ENCODE measurements around the gene ZNF414.

ZNF414 gene

DNA sequence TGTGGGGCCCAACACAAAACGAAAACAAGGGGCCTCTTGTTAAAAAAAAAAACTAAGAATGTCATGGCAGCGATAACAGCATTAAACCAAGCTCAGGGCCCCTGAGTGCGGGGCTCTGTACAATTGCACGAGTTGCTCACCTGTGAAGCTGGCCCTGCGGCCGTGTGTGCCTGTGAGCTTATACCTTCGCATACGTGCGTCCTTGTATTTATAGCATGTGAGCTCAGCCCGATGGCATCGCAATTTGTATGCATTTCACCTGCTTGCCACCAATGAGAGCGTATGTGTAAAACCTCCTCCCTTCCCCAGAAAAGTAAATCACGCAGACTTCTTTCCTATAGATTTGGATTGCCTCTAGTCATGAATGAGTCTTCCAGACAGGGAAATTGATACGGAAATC is 52.1 kb downstream of the ZNF414 start:
- DNase-seq: no peak

DNA sequence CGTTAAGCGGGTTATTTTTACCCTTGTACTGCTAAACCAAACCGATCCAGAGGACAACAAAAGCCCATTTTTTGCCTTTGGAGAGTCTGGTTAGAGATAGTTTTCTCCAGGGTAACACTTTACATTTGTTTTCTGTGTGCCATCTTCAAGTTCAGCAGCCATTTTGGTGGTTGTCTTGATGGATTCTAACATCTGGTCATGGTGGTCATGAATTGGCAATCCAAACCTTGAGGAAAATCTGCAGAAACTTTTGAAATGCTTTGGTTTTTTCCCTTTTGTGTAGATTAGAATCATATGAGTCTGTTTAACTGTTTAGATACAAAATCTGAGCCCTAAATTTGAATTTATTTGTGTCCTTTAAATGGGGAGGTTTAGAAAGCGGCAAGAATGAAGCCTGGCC is 52.6 kb downstream of the ZNF414 start:
- no peak for DNase-seq

DNA sequence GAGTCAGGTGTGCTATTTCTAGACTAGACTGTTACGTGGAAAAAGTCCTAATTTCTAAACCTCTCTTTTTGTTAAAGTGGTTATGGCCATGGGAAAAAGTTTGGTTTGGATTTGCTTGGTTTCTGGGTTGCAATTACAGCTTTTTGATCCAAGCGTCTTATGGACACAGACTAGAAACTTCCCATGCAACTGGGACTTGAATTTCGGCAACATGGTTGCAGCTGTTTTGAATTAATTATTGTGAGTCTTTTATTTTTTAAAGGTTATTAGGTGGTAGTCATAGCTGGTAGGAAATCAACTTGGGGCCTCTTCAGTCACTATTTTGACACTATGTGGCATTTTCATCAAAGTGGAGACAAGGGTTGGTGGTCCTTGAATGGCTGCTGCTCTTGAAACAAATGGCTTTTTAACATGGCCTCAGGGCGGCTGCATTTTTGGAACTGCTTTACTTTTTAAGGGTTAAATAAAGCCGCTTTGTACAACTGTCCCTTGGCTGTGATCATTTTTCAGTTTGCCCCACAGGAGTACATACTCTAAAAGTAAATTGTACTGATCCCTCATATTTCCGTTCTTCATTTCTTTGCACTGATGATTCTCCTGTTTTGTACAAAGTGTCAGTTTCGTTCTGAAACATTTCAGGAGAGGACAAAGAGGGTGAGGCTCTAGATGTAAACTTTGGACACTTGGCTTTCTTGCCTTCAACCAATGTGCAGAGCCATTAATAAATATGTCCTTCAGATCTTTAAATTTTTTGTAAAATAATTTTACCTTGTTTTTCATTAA is 53.3 kb downstream of the ZNF414 start:
- no peak for DNase-seq

All from stimulated activated CD4-positive, alpha-beta T cell treated with anti-CD3 and anti-CD28 coated beads, Interleukin-15, amount 100 ng/mL, for 24 hours (primary cell).